ENCODE measurements around the gene SUGP1. TPM values are rescaled to one million over a fixed set of nuclear protein-coding genes. Genes with fewer than 3 reads are reported as not detected.

SUGP1 gene
- total RNA-seq, 2 donors from 2014 or later, result 51.1 to 53.5 TPM

DNA sequence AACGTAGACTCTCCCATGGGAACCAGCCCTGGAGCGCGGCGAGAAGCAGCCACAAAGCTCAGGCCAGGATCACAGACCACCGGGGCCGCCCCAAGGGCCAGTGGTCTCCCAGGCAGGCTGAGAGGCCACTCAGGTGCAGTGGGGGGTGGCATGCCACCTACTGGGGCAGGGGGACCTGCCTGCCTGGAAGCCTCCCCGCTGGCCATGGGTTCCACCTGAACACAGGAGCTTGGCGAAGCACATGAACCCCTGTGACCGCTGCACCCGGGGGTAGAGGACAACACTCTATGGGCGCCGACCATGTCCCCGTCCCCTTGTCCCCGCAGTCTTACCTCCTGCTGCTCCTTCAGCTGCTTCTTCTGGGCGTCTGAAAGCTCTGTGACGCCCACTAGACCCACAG lies 40.5 kb downstream of the SUGP1 start:
- TF ChIP-seq, protein P1, sequence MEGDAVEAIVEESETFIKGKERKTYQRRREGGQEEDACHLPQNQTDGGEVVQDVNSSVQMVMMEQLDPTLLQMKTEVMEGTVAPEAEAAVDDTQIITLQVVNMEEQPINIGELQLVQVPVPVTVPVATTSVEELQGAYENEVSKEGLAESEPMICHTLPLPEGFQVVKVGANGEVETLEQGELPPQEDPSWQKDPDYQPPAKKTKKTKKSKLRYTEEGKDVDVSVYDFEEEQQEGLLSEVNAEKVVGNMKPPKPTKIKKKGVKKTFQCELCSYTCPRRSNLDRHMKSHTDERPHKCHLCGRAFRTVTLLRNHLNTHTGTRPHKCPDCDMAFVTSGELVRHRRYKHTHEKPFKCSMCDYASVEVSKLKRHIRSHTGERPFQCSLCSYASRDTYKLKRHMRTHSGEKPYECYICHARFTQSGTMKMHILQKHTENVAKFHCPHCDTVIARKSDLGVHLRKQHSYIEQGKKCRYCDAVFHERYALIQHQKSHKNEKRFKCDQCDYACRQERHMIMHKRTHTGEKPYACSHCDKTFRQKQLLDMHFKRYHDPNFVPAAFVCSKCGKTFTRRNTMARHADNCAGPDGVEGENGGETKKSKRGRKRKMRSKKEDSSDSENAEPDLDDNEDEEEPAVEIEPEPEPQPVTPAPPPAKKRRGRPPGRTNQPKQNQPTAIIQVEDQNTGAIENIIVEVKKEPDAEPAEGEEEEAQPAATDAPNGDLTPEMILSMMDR (IDR thresholded peaks at IDR 0.05), result no peak
- no peak for TF ChIP-seq POLR2A (IDR thresholded peaks at IDR 0.05)
- no peak for TF ChIP-seq POLR2AphosphoS5 (IDR thresholded peaks at IDR 0.05)
- Histone ChIP-seq H3K4me1 (replicated peaks) (no peaks in the 10 kb centered on the region), H3K9me3 (no peaks in the 10 kb centered on the region), H3K27me3 (replicated peaks; ENCODE audit: insufficient read depth) (no peaks in the 10 kb centered on the region), H3K4me3 (no peak overlapping the region), H3K27ac (no peak overlapping the region), H3K36me3 (peaks cover 3 to 8% of the 10 kb centered on the region in 2 donors)
- no peak for DNase-seq (ENCODE audit: low spot score)
- intact Hi-C loops (cut with DNase I), result no loop called here
- WGBS, result 97% methylated on average over 14 of the region's 16 CpGs

DNA sequence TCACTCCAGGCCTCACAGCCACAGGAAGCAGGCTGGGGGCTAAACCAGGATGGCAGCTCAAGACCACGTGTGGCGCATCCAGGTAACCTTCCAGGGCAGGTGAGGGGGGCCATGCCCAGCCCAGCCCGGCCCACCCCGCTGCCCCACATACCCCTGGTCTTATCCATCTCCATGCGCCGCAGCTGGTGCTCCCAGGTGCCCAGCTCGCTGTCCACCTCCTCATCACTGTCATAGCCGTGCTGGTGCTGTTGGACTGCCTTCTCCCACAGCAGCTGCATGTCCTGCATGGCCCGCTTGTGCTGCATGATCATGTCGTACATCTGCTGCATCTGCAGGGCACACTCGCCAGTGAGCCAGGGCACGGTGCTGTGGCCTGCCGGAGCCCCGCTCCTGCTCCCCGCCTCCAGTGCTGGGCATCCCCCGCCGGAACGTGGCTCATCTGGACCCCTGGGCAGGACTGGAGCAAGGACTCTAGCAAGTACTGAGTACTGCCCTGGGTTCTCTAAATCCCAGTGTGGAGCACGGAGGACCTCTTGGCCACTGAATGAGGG lies 41.2 kb downstream of the SUGP1 start:
- TF ChIP-seq, protein P1 (IDR thresholded peaks at IDR 0.05), result no peak
- TF ChIP-seq POLR2A (IDR thresholded peaks at IDR 0.05), result no peak
- no peaks in the 10 kb centered on the region for H3K9me3 ChIP-seq
- H3K36me3 ChIP-seq, result peaks cover 3 to 8% of the 10 kb centered on the region in 2 donors
- H3K27me3 ChIP-seq (replicated peaks; ENCODE audit: insufficient read depth), result no peaks in the 10 kb centered on the region
- no peak overlapping the region for H3K27ac ChIP-seq
- no peak overlapping the region for H3K4me3 ChIP-seq
- no peak for DNase-seq (ENCODE audit: low spot score)
- WGBS, result 87% methylated on average over 18 of the region's 19 CpGs
- intact Hi-C loops (cut with DNase I), result no loop called here
- H3K4me1 ChIP-seq (replicated peaks), result no peaks in the 10 kb centered on the region

DNA sequence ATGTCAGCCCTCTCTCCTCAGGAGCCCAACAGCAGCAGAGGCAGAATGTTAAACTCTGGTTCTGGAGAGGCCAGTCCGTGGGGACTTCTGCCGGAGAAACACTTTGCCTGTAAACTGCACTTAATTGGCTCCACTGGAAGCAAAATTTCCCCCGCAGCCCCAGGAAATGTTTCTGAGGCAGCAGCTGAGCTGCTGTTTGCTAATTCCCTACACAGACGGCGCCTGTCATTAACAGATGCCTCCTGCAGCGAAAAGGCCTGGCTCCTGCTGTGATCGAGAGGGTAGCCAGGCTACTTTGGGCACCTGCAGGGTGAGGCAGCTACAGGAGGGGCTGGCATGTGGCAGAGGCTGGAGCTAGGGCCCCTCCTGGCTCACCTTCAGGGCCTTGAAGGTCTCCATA lies 42.0 kb downstream of the SUGP1 start:
- no peak overlapping the region for H3K4me3 ChIP-seq
- 89% methylated on average over 7 of the region's 7 CpGs for WGBS
- H3K4me1 ChIP-seq (replicated peaks), result no peaks in the 10 kb centered on the region
- H3K9me3 ChIP-seq, result no peaks in the 10 kb centered on the region
- peaks cover 3 to 8% of the 10 kb centered on the region in 2 donors for H3K36me3 ChIP-seq
- no peak for DNase-seq (ENCODE audit: low spot score)
- intact Hi-C loops (cut with DNase I), result no loop called here
- H3K27me3 ChIP-seq (replicated peaks; ENCODE audit: insufficient read depth), result no peaks in the 10 kb centered on the region
- H3K27ac ChIP-seq, result no peak overlapping the region
- TF ChIP-seq POLR2A (IDR thresholded peaks at IDR 0.05), result no peak
- TF ChIP-seq, protein P1 (IDR thresholded peaks at IDR 0.05), result no peak
- TF ChIP-seq POLR2AphosphoS5 (IDR thresholded peaks at IDR 0.05), result no peak

DNA sequence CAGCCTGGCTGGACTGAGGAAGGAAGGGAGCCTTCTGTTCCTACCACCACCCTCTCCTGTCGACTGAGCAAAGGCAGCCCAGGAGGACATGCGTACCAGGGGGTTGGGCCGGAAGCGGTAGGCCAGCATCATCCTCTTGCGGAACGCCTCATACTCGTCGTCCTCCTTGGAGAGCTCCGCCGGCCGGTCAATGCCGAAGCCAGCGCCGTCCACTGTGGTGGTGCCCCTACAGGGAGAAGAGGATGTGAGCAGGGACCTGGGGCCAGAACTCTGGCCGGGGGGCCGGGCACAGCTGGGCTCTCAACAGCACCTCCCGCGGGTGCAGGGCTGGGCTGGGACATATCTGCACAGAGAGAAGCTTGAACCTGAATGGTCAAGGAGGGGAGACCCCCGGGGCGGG lies 43.5 kb downstream of the SUGP1 start:
- TF ChIP-seq POLR2A (IDR thresholded peaks at IDR 0.05), result no peak
- TF ChIP-seq, protein P1 (IDR thresholded peaks at IDR 0.05), result no peak
- no peak for TF ChIP-seq POLR2AphosphoS5 (IDR thresholded peaks at IDR 0.05)
- Histone ChIP-seq H3K27me3 (replicated peaks; ENCODE audit: insufficient read depth) (no peaks in the 10 kb centered on the region), H3K9me3 (no peaks in the 10 kb centered on the region), H3K4me1 (replicated peaks) (no peaks in the 10 kb centered on the region), H3K4me3 (no peak overlapping the region), H3K27ac (no peak overlapping the region), H3K36me3 (peaks cover 3 to 8% of the 10 kb centered on the region in 2 donors)
- intact Hi-C loops (cut with DNase I), result no loop called here
- no peak for DNase-seq (ENCODE audit: low spot score)
- WGBS, result 89% methylated on average over 20 of the region's 20 CpGs

DNA sequence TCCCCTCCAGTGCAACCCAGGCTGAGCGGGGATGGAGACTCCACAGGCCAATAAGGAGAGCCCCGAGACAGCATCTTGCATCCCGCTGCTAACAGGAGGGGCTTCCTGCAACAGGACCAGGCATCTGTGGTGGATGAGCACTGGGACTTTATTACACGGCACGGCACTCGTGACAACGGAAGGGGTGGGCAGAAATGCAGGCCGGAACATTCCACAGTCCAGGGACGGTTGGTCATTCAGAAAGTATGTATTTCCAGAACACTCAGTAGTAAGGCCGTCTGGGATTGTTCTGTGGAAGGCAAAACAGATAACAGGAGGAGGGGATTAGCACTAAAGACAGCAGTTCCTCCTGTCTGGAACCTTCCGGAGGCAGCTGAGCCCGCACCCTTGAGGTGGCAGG lies 43.9 kb downstream of the SUGP1 start:
- TF ChIP-seq POLR2AphosphoS5 (IDR thresholded peaks at IDR 0.05) (no peak), POLR2A (IDR thresholded peaks at IDR 0.05) (no peak)
- TF ChIP-seq, protein P1 (IDR thresholded peaks at IDR 0.05), result no peak
- no peak for DNase-seq (ENCODE audit: low spot score)
- H3K36me3 ChIP-seq, result peaks cover 1 to 8% of the 10 kb centered on the region in 2 donors
- H3K27me3 ChIP-seq (replicated peaks; ENCODE audit: insufficient read depth), result no peaks in the 10 kb centered on the region
- H3K4me3 ChIP-seq, result no peak overlapping the region
- intact Hi-C loops (cut with DNase I), result no loop called here
- WGBS, result 78% methylated on average over 12 of the region's 12 CpGs
- H3K4me1 ChIP-seq (replicated peaks), result no peaks in the 10 kb centered on the region
- no peak overlapping the region for H3K27ac ChIP-seq
- no peaks in the 10 kb centered on the region for H3K9me3 ChIP-seq
